IPS-18c (cell line): ENCODE results near the gene ABCA12.
"Not testable (repeated sequence)": the region's sequence is repeated elsewhere in the genome, so short reads cannot be mapped to it uniquely, and the experiment has no call there.

Source experiments
- H3K4me3 ChIP-seq: 2 replicates; pipeline ENCODE4 v1.7.0; 2013; ENCODE audit warnings: low read depth, mild to moderate bottlenecking, low read length, moderate library complexity; ENCODE audit not compliant: insufficient read depth
- H3K9me3 ChIP-seq: one replicate; pipeline ENCODE4 v1.6.1; 2013; ENCODE audit warnings: mild to moderate bottlenecking, low read length, moderate library complexity; ENCODE audit not compliant: control insufficient read depth, insufficient read depth

The ABCA12 gene, protein sequence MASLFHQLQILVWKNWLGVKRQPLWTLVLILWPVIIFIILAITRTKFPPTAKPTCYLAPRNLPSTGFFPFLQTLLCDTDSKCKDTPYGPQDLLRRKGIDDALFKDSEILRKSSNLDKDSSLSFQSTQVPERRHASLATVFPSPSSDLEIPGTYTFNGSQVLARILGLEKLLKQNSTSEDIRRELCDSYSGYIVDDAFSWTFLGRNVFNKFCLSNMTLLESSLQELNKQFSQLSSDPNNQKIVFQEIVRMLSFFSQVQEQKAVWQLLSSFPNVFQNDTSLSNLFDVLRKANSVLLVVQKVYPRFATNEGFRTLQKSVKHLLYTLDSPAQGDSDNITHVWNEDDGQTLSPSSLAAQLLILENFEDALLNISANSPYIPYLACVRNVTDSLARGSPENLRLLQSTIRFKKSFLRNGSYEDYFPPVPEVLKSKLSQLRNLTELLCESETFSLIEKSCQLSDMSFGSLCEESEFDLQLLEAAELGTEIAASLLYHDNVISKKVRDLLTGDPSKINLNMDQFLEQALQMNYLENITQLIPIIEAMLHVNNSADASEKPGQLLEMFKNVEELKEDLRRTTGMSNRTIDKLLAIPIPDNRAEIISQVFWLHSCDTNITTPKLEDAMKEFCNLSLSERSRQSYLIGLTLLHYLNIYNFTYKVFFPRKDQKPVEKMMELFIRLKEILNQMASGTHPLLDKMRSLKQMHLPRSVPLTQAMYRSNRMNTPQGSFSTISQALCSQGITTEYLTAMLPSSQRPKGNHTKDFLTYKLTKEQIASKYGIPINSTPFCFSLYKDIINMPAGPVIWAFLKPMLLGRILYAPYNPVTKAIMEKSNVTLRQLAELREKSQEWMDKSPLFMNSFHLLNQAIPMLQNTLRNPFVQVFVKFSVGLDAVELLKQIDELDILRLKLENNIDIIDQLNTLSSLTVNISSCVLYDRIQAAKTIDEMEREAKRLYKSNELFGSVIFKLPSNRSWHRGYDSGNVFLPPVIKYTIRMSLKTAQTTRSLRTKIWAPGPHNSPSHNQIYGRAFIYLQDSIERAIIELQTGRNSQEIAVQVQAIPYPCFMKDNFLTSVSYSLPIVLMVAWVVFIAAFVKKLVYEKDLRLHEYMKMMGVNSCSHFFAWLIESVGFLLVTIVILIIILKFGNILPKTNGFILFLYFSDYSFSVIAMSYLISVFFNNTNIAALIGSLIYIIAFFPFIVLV (N-terminal part only)

DNA sequence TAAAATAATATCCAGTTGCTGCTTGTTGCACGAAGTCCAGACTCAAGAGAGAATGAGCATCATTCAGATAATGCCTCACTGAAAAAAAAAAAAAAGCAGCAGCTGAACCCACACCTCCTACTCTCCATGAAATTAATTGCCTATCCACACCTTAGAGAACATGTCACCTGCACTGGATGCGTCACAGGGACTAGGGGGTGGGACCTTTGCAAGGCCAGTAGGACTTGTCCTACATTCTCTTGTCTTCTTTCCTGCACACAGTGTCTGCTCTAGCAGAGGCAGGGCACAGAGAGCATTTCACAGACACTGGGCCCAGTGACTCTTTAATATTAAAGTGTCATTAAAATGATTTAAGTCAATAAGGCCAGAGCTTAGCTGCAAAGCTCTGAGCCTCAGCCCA is at the start of gene ABCA12:
Gene ABCA12, minus strand, starts transcription at position 148 of the 400 bp plus-strand sequence. CDS start 418 bp downstream, outside the sequence.
- no peaks in the 10 kb centered on the region for H3K9me3 ChIP-seq
- no peak within 1 kb of the TSS for H3K4me3 ChIP-seq

DNA sequence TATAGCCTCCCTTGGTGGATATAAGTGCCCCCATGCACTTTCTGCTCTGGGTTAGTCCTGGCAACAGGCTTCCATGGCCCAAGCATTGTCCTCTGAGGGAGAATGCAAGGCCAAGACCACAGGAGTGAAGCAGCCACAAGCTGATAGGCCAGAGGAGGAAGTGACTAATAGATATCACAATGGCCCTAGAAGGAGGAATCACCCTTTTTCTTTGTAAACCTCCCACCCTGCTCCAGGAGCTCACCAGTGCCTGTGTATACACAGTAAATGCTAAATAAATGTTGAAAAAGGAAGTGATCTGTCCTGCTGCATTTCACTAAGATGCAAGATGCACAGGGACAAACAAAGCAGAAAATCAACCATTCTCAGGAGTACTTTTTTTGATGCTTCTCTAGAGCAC is 49.7 kb upstream of the ABCA12 start:
- Histone ChIP-seq H3K9me3 (no peaks in the 10 kb centered on the region), H3K4me3 (no peak overlapping the region)

DNA sequence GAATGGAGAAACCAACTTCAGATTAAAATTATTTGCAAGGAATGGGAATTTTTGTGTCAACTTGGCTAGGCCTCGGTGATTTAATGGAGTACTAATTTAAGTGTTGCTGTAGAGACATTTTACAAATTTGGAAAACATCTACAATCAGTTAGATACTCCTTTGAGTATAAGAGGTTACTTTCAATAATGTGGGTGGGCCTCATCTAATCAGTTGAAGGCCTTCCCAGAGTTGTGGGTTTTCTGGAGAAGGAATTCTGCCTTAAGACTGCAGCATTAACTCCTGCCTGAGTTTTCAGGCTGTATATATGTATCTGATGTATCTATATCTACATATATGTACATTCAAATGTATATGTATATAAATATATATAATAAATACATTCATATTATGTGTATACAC is 47.6 kb upstream of the ABCA12 start:
- no peak overlapping the region for H3K4me3 ChIP-seq

DNA sequence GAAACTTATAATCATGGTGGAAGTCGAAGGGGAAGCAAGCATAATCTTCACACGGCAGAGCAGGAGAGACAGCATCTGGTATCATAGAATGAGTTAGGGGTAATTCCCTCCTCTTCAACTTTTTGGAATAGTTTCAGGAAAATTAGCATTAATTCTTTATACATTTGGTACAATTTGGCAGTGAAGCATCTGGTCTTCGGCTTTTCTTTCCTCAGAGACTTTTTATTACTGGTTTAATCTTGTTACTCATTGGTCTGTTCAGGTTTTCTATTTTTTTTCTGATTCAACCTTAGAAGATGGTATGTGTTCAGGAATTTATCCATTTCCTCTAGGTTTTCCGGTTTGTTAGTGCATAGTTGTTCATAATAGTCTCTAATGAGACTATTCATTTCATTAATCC is 39.7 kb upstream of the ABCA12 start:
- Histone ChIP-seq H3K9me3 (no peaks in the 10 kb centered on the region), H3K4me3 (no peak overlapping the region)

More for the DNA sequence above, 47.6 kb upstream of the ABCA12 start:
- H3K9me3 ChIP-seq: no peaks in the 10 kb centered on the region

DNA sequence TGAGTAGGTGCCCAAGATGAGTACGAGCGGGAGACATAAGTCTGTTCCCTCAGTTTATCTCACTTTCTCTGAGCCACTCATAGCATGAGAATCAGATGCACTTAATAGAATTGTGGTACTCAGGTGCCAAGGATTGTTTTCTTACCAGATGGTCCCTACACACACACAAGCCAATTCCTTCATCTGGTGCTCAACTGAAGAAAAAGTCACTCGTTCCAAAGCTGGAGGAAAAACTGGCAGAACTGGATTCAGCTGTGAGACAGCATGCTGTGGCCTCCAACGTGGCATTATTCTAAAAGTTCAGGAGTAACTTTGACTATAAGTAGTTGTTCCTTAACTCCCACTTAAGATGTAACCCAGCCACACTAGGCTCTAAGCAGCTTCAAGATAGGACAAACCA is 33.4 kb upstream of the ABCA12 start:
- no peaks in the 10 kb centered on the region for H3K9me3 ChIP-seq

DNA sequence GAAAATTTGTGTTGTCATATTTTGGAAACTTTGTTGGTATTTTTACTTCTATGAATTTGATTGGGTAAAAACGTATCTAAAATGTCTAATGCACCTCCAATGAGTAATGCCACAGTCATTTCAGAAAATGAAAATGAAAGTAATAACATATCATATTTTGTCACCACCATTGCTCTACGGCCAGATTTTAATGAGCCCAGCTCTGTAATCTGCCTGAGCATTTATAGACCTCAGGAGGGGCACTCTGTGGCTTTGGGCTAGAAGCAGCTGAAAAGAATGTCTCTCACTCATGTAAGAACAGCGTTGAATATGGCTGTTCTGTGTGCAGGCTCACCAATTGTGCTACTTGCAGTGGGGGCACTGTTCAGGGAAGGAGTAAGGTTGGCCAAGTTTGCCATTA is 32.7 kb upstream of the ABCA12 start:
- Histone ChIP-seq H3K4me3 (no peak overlapping the region), H3K9me3 (no peaks in the 10 kb centered on the region)

More for the DNA sequence above, 33.4 kb upstream of the ABCA12 start:
- no peak overlapping the region for H3K4me3 ChIP-seq

DNA sequence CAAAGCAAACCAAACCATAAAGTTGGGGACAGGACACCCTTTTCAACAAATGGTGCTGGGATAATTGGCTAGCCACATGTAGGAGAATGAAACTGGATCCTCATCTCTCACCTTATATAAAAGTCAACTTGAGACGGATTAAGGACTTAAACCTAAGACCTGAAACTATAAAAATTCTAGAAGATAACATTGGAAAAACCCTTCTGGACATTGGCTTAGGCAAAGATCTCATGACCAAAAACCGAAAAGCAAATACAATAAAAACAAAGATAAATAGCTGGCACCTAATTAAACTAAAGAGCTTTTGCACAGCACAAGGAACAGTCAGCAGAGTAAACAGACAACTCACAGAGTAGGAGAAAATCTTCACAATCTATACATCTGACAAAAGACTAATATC is 28.1 kb upstream of the ABCA12 start:
- not testable (repeated sequence) for H3K9me3 ChIP-seq, H3K4me3 ChIP-seq

DNA sequence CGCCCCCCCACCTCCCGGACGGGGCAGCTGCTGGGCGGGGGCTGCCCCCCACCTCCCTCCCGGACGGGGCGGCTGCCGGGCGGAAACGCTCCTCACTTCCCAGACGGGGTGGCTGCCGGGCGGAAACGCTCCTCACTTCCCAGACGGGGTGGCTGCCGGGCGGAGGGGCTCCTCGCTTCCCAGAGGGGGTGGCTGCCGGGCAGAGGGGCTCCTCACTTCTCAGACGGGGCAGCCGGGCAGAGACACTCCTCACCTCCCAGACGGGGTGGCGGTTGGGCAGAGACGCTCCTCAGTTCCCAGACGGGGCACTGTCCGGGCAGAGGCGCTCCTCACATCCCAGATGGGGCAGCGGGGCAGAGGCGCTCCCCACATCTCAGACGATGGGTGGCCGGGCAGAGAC is 24.9 kb upstream of the ABCA12 start:
- H3K4me3 ChIP-seq, H3K9me3 ChIP-seq: not testable (repeated sequence)

DNA sequence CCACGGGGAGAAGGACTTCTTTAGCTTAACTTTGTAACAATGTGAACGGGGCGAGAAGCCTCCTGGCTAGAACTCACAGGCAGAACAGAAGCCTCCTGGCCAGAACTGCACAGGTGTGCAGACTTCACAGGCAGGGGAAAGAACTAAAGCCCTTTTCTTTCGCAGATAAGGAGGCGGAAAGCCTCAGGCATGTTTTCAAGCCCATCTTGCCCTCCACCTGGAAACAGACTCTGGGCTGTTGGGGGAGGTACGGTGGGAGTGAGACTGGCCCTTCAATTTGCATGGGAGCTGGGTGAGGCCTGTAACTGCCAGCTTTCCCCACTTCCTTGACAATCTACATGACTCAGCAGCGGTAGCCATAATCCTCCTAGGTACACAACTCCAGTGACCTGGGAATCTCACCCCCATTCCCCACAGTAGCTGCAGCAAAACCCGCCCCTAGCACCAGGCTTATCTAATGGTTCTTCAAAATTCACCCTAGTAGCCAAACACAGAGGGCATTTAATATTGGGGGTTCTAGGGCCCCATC is 22.9 kb upstream of the ABCA12 start:
- peaks cover 2% of the 10 kb centered on the region for H3K9me3 ChIP-seq
- no peak overlapping the region for H3K4me3 ChIP-seq

DNA sequence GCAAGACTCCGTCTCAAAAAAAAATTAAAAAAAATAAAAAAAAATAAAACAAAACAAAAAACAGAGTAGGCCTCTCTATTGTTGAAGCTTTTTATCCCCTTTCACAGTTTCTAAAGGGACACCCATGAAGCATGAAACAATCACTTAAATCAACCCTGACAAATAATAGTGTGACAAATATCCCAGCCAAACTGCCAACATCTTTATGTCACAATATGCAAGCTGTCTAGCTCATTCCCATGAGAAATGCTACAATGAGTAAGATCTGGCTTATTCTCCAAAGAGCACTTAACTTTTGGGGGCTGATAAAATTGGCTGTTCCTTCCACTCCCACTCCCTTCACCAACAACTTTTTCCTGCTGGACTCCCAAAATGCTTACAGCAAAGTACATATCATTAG is 21.7 kb upstream of the ABCA12 start:
- H3K9me3 ChIP-seq: peaks cover 2% of the 10 kb centered on the region
- no peak overlapping the region for H3K4me3 ChIP-seq

DNA sequence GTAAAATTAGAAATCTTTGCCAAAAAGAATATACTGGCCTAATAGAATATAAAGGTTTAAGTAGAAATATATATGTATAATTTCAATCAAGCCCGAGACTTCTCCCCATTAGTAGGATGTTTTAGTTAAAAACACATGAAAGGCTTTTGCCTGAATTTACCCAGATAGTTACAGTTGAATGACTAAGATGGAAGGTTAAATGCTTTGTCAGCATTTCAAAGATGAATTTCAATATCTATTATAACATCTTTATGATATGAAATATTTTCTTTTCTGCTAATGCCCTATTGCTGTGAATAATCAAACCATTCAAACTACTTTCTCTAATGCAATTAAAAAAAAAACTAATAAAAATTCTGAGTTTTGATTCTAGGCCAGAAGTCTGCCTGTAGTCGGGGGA is 18.0 kb upstream of the ABCA12 start:
- H3K4me3 ChIP-seq: no peak overlapping the region

DNA sequence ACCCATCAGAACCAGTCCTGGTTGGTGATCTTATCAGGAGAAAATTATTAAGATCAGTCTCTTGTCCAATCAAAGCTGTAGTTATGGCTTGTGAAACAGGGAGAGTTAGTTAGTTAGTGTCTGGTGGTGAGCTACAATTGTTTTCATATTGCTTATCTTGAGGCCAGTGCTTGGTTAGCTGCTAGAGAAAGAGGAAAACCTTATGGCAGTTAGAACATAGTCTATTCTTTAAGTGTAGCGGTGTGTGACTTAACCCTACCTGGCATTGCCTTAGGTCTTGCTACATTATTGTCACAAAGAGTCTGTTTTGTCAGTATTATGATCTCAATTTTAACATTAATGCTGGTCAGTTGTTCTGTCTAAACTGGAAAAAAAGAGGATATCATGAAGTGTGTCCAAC is 11.5 kb upstream of the ABCA12 start:
- Histone ChIP-seq H3K4me3 (no peak overlapping the region), H3K9me3 (no peaks in the 10 kb centered on the region)

More for the DNA sequence above, 18.0 kb upstream of the ABCA12 start:
- H3K9me3 ChIP-seq: peaks cover 2% of the 10 kb centered on the region

DNA sequence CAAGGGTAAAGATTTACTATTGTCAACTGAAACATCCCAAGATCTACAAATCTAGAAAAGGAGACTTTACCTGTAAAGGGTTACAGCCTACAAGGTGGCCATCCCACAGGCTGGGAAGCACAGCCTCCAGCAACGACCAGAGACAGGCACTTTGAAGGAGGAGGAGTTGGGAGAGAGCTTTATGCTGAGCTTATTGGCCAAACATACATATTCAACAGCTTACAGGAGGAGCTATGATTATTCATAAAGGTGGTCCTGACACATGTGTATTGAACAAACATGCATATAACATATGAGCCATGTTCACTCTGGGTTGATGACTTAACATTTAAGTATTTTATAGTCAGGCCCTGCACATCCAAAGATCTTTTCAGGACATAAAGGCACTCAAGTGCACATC is 11.1 kb upstream of the ABCA12 start:
- Histone ChIP-seq H3K9me3 (no peaks in the 10 kb centered on the region), H3K4me3 (no peak overlapping the region)

DNA sequence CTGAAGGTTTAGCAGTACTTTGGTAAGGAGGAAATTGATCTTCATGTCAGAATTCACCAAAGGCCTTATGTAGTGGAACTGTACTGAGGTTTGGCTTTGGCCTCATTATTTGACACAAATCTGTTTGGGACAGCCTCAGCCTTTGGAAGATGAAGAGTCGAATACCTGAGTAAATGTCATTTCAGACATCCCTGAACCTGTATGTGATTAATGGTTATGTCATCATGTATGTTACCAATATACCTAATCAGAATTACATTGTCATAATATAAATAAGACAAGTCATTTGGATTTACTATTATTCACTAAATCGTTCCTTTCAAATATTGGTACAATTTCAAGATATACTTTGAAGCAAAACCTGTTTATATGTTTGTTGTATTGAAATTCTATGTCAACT is 10.6 kb upstream of the ABCA12 start:
- Histone ChIP-seq H3K9me3 (no peaks in the 10 kb centered on the region), H3K4me3 (no peak overlapping the region)

DNA sequence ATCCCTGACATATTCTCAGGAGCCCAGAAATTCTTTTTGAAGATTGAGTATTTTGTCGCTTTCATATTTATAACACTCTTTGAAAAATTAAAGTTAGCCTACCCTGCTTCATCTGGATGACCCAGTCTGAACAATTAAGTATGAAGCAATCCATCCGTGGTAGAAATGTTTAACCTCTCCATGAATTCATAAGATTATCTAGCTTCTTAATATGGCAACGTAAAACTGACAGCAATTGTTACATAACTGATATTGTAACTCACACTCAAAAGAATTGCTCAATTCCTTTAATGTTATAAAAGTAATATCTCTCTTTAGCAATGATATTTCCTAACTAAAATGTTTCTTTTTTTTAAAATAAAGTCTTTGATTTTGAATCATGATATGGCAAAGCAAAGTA is 7.2 kb upstream of the ABCA12 start:
- no peak overlapping the region for H3K4me3 ChIP-seq
- H3K9me3 ChIP-seq: no peaks in the 10 kb centered on the region

DNA sequence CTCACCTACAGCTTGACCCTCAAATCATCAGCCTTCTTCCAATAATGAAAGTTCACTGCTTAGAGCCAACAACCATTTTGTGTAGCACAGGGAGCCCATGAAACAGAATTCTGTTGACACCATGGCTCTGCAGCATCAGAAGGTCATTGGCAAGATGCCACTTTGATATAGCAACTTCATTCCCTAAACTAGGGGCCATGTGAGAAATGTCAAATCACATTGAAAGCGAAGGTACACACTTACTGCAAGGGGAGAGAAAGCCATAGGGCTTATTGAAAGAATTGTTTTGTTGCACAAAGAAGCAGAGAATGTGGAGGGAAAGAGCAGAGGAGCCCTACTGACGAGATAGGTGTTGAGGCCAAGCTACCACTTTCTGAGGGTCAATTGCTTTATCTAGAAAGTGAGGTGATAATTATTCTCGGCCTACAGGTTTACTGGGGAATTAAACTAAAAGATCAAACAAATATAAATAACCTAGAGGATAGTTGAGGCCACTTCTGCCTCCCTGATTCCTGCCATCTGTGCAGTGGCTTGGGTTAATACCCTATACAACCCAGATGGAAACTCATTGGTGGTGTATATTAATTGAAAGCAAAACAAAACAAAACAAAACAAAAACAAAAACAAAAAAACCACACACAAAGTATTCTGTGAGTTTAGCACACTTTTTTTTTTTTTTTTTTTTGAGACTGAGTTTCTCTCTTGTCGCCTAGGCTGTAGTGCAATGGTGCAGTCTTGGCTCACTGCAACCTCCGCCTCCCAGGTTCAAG is 5.9 kb upstream of the ABCA12 start:
- H3K9me3 ChIP-seq: no peaks in the 10 kb centered on the region
- H3K4me3 ChIP-seq: no peak overlapping the region

DNA sequence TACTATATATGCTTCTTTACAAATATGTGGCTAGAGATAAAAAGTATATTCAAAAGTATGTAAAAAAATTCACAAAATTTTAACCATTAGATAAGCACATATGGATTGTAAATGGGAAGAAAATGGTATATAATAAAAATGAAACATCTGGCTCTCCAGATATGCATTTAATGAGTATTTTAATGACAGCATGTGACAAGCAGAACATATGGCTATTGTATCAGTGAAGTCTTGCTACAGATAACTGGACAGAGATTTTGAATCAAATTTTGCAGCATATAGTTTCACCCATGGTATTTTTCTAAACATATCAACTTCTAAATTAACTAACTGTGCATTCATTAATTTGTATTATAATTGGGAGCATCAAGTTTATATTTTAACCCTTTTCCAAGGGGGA is 5.0 kb upstream of the ABCA12 start:
- Histone ChIP-seq H3K9me3 (no peaks in the 10 kb centered on the region), H3K4me3 (no peak overlapping the region)
